Parathyroid adenoma (tissue), 2 donors: ENCODE results near the gene AGAP1.

ENCODE experiments used
- H2AFZ ChIP-seq: fragments of 300-600 bp; sonication (generic); one replicate; pipeline ENCODE4 v1.7.0; 2017; ENCODE audit warnings: antibody characterized with exemption, mild to moderate bottlenecking
- H3K27ac ChIP-seq: fragments of 300-600 bp; sonication (generic); one replicate; pipeline ENCODE4 v1.7.0; 2017
- H3K27me3 ChIP-seq: fragments of 300-600 bp; sonication (generic); one replicate; pipeline ENCODE4 v1.7.0; 2017; ENCODE audit warnings: low read length; ENCODE audit not compliant: control insufficient read depth, insufficient read depth
- H3K36me3 ChIP-seq: fragments of 300-600 bp; sonication (generic); one replicate; pipeline ENCODE4 v1.7.0; 2017; ENCODE audit warnings: low read length; ENCODE audit not compliant: control insufficient read depth, insufficient read depth
- H3K4me1 ChIP-seq: fragments of 300-600 bp; sonication (generic); one replicate; pipeline ENCODE4 v1.7.0; 2017; ENCODE audit warnings: control low read depth
- H3K4me2 ChIP-seq: fragments of 300-600 bp; sonication (generic); one replicate; pipeline ENCODE4 v1.7.0; 2017; ENCODE audit warnings: low read length
- H3K4me3 ChIP-seq: fragments of 300-600 bp; sonication (generic); one replicate; pipeline ENCODE4 v1.7.0; 2017; ENCODE audit warnings: low read depth, low read length
- H3K79me2 ChIP-seq: fragments of 300-600 bp; sonication (generic); one replicate; pipeline ENCODE4 v1.7.0; 2017; ENCODE audit warnings: control low read depth
- H3K9ac ChIP-seq: fragments of 300-600 bp; sonication (generic); one replicate; pipeline ENCODE4 v1.7.0; 2017; ENCODE audit warnings: mild to moderate bottlenecking
- H3K9me3 ChIP-seq: fragments of 300-600 bp; sonication (generic); one replicate; pipeline ENCODE4 v1.7.0; 2017; ENCODE audit warnings: low read length; ENCODE audit not compliant: control insufficient read depth
- TF ChIP-seq, protein P1 (sequence below): fragments of 300-600 bp; sonication (generic); IDR thresholded peaks from one replicate; pipeline ENCODE4 v1.7.0; 2017; ENCODE audit warnings: antibody characterized with exemption, mild to moderate bottlenecking
- donor health status: primary hyperparathyroidism.

AGAP1 gene

DNA sequence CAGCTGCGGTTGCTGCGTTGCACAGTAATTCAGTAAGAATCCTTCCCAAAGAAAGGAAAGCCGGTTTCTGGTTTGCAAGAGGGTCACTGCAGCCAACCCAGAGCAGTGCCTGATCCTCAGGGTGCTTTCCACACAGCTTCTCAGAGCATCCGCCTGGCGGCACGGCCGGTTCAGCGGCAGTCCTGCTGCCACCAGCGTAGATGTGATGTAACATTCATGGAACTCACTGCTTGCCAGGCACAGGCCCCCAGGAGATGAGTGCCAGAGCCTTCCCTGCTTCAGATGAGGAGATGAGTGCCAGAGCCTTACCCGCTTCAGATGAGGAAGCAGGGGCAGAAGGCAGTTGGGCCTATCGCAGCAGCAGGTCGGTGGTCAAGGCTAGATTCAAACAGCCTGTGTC is 444.1 kb downstream of the AGAP1 start:
- no peaks in the 10 kb centered on the region for H3K36me3 ChIP-seq
- no peak overlapping the region for H3K27ac ChIP-seq
- H3K4me2 ChIP-seq = no peak overlapping the region
- H3K9me3 ChIP-seq = no peaks in the 10 kb centered on the region
- no peak overlapping the region for H2AFZ ChIP-seq
- H3K9ac ChIP-seq = no peak overlapping the region
- H3K4me1 ChIP-seq = no peaks in the 10 kb centered on the region
- no peaks in the 10 kb centered on the region for H3K27me3 ChIP-seq
- no peaks in the 10 kb centered on the region for H3K79me2 ChIP-seq
- no peak overlapping the region for H3K4me3 ChIP-seq
- TF ChIP-seq, protein P1, sequence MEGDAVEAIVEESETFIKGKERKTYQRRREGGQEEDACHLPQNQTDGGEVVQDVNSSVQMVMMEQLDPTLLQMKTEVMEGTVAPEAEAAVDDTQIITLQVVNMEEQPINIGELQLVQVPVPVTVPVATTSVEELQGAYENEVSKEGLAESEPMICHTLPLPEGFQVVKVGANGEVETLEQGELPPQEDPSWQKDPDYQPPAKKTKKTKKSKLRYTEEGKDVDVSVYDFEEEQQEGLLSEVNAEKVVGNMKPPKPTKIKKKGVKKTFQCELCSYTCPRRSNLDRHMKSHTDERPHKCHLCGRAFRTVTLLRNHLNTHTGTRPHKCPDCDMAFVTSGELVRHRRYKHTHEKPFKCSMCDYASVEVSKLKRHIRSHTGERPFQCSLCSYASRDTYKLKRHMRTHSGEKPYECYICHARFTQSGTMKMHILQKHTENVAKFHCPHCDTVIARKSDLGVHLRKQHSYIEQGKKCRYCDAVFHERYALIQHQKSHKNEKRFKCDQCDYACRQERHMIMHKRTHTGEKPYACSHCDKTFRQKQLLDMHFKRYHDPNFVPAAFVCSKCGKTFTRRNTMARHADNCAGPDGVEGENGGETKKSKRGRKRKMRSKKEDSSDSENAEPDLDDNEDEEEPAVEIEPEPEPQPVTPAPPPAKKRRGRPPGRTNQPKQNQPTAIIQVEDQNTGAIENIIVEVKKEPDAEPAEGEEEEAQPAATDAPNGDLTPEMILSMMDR = no peak

DNA sequence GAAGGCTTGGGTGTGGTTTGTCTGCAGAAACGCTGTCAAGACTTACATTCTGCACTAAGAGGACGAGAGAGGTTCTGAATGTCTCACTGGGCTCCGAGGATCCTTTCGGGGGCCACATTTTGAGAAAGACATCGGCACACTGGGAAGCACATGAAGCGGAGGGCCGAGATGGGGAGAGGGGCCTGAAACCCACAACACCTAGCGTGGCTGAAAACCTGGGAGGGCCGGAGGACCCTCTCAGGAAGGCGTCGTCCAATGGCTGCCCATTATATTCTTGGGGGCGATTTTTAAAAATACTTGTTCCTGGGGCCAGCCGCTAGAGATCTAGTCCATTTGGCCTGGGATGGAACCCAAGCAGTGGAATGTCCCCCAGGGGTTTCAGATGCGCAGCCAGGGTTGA is 444.8 kb downstream of the AGAP1 start:
- Histone ChIP-seq H3K27ac (no peak overlapping the region), H3K4me1 (no peaks in the 10 kb centered on the region), H3K4me2 (no peak overlapping the region), H3K9ac (no peak overlapping the region), H2AFZ (no peak overlapping the region), H3K9me3 (no peaks in the 10 kb centered on the region), H3K4me3 (no peak overlapping the region), H3K36me3 (no peaks in the 10 kb centered on the region), H3K27me3 (no peaks in the 10 kb centered on the region), H3K79me2 (no peaks in the 10 kb centered on the region)
- TF ChIP-seq, protein P1 = no peak

DNA sequence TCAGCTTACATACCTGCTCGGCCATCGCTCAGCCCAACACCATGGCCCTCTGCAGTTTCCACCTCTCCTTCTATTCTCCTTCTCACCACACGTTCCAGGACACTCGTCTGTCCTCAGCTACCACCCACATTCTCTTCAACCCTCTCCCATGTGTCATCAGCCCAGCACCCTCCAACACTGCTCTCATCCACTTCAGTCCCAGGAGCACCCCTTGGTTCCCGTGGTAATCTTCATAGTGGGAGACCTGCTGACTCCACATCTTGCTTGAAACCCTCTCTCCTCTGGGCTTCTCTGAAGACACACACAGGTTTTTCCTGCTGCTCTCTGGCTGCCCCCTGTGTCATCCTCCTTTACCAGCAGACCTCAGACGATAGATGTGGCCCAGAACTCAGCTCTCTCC is 445.6 kb downstream of the AGAP1 start:
- TF ChIP-seq, protein P1 = no peak

DNA sequence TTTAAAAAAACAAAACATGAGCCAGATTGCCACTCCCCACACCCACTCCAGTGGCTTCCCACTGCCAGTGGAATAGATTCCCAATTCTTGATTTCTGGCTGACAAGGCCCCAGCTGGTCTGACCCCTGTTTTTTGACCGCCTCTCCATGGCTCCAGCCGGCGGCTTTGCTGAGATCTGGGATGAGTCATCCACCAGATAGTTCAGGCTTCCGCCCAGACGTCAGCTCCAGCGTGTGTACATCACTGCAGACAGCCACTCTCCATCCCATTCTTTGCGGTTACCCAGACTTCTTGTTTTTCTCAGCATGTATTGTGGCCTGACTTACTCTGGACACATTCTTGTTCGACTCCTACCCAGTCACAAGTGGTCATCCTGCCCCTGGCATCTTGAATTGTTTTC is 446.5 kb downstream of the AGAP1 start:
- Histone ChIP-seq H3K9me3 (no peaks in the 10 kb centered on the region), H3K9ac (no peak overlapping the region), H3K4me2 (no peak overlapping the region), H3K79me2 (no peaks in the 10 kb centered on the region), H3K27me3 (no peaks in the 10 kb centered on the region), H3K4me1 (no peaks in the 10 kb centered on the region), H3K4me3 (no peak overlapping the region), H3K36me3 (no peaks in the 10 kb centered on the region), H2AFZ (no peak overlapping the region), H3K27ac (no peak overlapping the region)
- TF ChIP-seq, protein P1 = no peak

More for the DNA sequence above, 445.6 kb downstream of the AGAP1 start:
- Histone ChIP-seq H3K4me2 (no peak overlapping the region), H3K4me3 (no peak overlapping the region), H3K27me3 (no peaks in the 10 kb centered on the region), H3K9me3 (no peaks in the 10 kb centered on the region), H3K9ac (no peak overlapping the region), H3K36me3 (no peaks in the 10 kb centered on the region), H3K79me2 (no peaks in the 10 kb centered on the region), H3K4me1 (no peaks in the 10 kb centered on the region), H2AFZ (no peak overlapping the region), H3K27ac (no peak overlapping the region)

DNA sequence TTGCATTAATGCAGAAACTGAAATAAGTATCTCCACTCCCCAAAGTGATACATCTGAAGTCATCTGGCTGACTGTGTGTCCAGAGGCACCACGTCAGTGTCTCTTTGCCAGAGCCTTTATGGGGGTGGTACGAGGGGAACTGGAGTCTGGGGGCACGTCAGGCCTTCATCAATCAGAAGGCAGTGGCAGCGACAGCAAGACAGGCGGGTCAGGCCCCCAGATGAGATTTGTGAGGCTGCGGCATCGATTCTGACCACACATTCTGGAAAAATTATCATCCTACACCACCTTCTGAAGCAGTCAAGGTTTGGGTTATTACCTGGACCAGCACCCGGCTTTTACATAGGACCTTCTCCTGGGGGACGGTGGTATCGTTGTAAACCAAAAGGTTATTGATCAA is 450.7 kb downstream of the AGAP1 start:
- TF ChIP-seq, protein P1 = no peak
- no peaks in the 10 kb centered on the region for H3K4me1 ChIP-seq
- no peaks in the 10 kb centered on the region for H3K27me3 ChIP-seq
- no peak overlapping the region for H2AFZ ChIP-seq
- no peak overlapping the region for H3K9ac ChIP-seq
- no peaks in the 10 kb centered on the region for H3K9me3 ChIP-seq
- no peak overlapping the region for H3K4me3 ChIP-seq
- H3K27ac ChIP-seq = no peak overlapping the region
- H3K36me3 ChIP-seq = no peaks in the 10 kb centered on the region
- no peaks in the 10 kb centered on the region for H3K79me2 ChIP-seq
- no peak overlapping the region for H3K4me2 ChIP-seq
